ENCODE results near the gene PTCH1.

PTCH1 gene

GRCh38 chr9:95511952-95512708 is 4.6 kb downstream of the PTCH1 start:
- peak; percentile 51 for DNase-seq

- DNase-seq, result no peak
Observed at GRCh38 chr9:95511616-95511931, 5.2 kb downstream of the PTCH1 start.

GRCh38 chr9:95510709-95511615 is 5.8 kb downstream of the PTCH1 start:
- peak; percentile 98 for DNase-seq

GRCh38 chr9:95509851-95510708 is 6.7 kb downstream of the PTCH1 start:
- no peak for DNase-seq

- DNase-seq, result peak; percentile 96
Observed at GRCh38 chr9:95508968-95509850, 7.6 kb downstream of the PTCH1 start.

GRCh38 chr9:95508242-95508967 is 8.4 kb downstream of the PTCH1 start:
- DNase-seq, result no peak

- DNase-seq, result peak; percentile 70
Observed at GRCh38 chr9:95507464-95508241, 9.1 kb downstream of the PTCH1 start.

GRCh38 chr9:95506678-95507463 is 9.9 kb downstream of the PTCH1 start:
- peak; percentile 59 for DNase-seq

GRCh38 chr9:95506428-95506677 is 10.4 kb downstream of the PTCH1 start:
- DNase-seq, result peak; percentile 44

GRCh38 chr9:95505717-95506427 is 10.9 kb downstream of the PTCH1 start:
- peak; percentile 73 for DNase-seq

- DNase-seq, result no peak
Observed at GRCh38 chr9:95505072-95505716, 11.6 kb downstream of the PTCH1 start.

GRCh38 chr9:95504053-95504963 is 12.5 kb downstream of the PTCH1 start:
- peak; percentile 73 for DNase-seq

GRCh38 chr9:95503369-95503768 is 13.4 kb downstream of the PTCH1 start:
- no peak for DNase-seq

- DNase-seq, result no peak
Observed at GRCh38 chr9:95502248-95502647, 14.5 kb downstream of the PTCH1 start.

- no peak for DNase-seq
Observed at GRCh38 chr9:95499847-95500246, 16.9 kb downstream of the PTCH1 start.

- peak; percentile 44 for DNase-seq
Observed at GRCh38 chr9:95499046-95499676, 17.6 kb downstream of the PTCH1 start.

GRCh38 chr9:95498641-95499040 is 18.1 kb downstream of the PTCH1 start:
- DNase-seq, result peak; percentile 75
